K562 (cell line): ENCODE measurements around the gene TSPAN3. TPM values are rescaled to one million over a fixed set of nuclear protein-coding genes. Genes with fewer than 3 reads are reported as not detected.

ENCODE experiments used
- FIP1L1 ChIP-seq: fragments of 200-400 bp; formaldehyde crosslinking; IDR thresholded peaks from 2 replicates; pipeline ENCODE4 v1.6.1; 2018; ENCODE audit warnings: mild to moderate bottlenecking, low read depth, low read length; ENCODE audit not compliant: poor library complexity, severe bottlenecking
- FOXM1 ChIP-seq, 2 experiments: fragments of 450-650 bp in 1 of 2; sonication (generic) in 1 of 2; formaldehyde crosslinking in 1 of 2; IDR thresholded peaks; 2 replicates each; pipeline versions ENCODE4 v1.6.1 to v1.9.0; 2017 to 2022; ENCODE audit warnings: low read depth in 2 of 2, mild to moderate bottlenecking in 2 of 2, missing genetic modification reagents in 1 of 2, moderate library complexity in 1 of 2
- NCOR1 ChIP-seq: fragments of 450-650 bp; IDR thresholded peaks from 2 replicates; pipeline ENCODE4 v1.6.1; 2016; ENCODE audit warnings: mild to moderate bottlenecking, moderate library complexity
- PTBP1 ChIP-seq: fragments of 200-400 bp; formaldehyde crosslinking; IDR thresholded peaks from 2 replicates; pipeline ENCODE4 v1.6.1; 2017; ENCODE audit warnings: low read depth, low read length
- RAD21 ChIP-seq, 2 experiments: fragments of 250-450 bp in 1 of 2; fragments of 450-650 bp in 1 of 2; sonication (Bioruptor Pico) in 1 of 2; formaldehyde crosslinking in 1 of 2; IDR thresholded peaks in 1 of 2; conservative IDR thresholded peaks in 1 of 2; 2 replicates each; pipeline versions ENCODE4 v1.4.0 to v1.8.0; 2020 to 2022; ENCODE audit warnings: mild to moderate bottlenecking in 2 of 2, moderate library complexity in 1 of 2
- ZNF121 ChIP-seq: sonication (generic); formaldehyde crosslinking; conservative IDR thresholded peaks from 2 replicates; pipeline ENCODE4 v1.8.0; 2022; ENCODE audit warnings: missing genetic modification reagents
- ZNF184 ChIP-seq: sonication (generic); formaldehyde crosslinking; IDR thresholded peaks from 2 replicates; pipeline ENCODE4 v1.5.0; 2020; ENCODE audit warnings: missing genetic modification reagents
- ZNF23 ChIP-seq: fragments of 250-450 bp; sonication (Bioruptor Pico); IDR thresholded peaks from 2 replicates; pipeline ENCODE4 v1.4.0; 2020; ENCODE audit warnings: mild to moderate bottlenecking
- polyA plus RNA-seq, 8 experiments: library from polyadenylated mRNA; depleted of rRNA in 4 of 8; stranded (reverse) in 5 of 8; unstranded in 3 of 8; fragments of >200 nt; fragmentation: Nextera tagmentation in 2 of 8; fragmentation: Illumina TruSeq in 1 of 8; extraction: Ambion mirVana in 2 of 8; extraction: Trizol in 1 of 8; gene quantifications; 2 replicates each; pipeline versions ENCODE4 v1.2.1 to v1.2.3, GENCODE V29; 2011 to 2014; ENCODE audit warnings: inconsistent platforms in 1 of 8, missing spikeins in 1 of 8
- total RNA-seq, 7 experiments: library from RNA; depleted of rRNA in 6 of 7; stranded (reverse); fragments of >200 nt in 6 of 7; fragmentation: Illumina TruSeq in 2 of 7; extraction: Trizol in 2 of 7; gene quantifications; 2 replicates each; pipeline versions ENCODE4 v1.2.1 to v1.2.3, GENCODE V29; 2011 to 2021; ENCODE audit warnings: low replicate concordance in 1 of 7
- TF ChIP-seq, protein P1 (sequence below): fragments of 250-450 bp; sonication (Bioruptor Pico); IDR thresholded peaks from 2 replicates; pipeline ENCODE4 v1.4.0; 2020
- TF ChIP-seq, protein P2 (sequence below): sonication (generic); formaldehyde crosslinking; IDR thresholded peaks from 2 replicates; pipeline ENCODE4 v1.8.0; 2023; ENCODE audit warnings: missing genetic modification reagents, mild to moderate bottlenecking, borderline replicate concordance
- TF ChIP-seq, protein P3 (sequence below): IDR thresholded peaks from 2 replicates; pipeline ENCODE4 v1.6.1; 2012; ENCODE audit warnings: low read depth, low read length, improper control_type of control experiment, borderline replicate concordance
- TF ChIP-seq, protein P4 (sequence below): fragments of 450-650 bp; formaldehyde crosslinking; IDR thresholded peaks from 2 replicates; pipeline ENCODE4 v1.4.0; 2022; ENCODE audit warnings: missing genetic modification characterization

The TSPAN3 gene
- total and polyA plus RNA-seq, 9 of the 15 experiments (the other 6 are each of a cell fraction or from before 2014, with no cell fraction given) = 14.3 to 144 (median 71.1) TPM

DNA sequence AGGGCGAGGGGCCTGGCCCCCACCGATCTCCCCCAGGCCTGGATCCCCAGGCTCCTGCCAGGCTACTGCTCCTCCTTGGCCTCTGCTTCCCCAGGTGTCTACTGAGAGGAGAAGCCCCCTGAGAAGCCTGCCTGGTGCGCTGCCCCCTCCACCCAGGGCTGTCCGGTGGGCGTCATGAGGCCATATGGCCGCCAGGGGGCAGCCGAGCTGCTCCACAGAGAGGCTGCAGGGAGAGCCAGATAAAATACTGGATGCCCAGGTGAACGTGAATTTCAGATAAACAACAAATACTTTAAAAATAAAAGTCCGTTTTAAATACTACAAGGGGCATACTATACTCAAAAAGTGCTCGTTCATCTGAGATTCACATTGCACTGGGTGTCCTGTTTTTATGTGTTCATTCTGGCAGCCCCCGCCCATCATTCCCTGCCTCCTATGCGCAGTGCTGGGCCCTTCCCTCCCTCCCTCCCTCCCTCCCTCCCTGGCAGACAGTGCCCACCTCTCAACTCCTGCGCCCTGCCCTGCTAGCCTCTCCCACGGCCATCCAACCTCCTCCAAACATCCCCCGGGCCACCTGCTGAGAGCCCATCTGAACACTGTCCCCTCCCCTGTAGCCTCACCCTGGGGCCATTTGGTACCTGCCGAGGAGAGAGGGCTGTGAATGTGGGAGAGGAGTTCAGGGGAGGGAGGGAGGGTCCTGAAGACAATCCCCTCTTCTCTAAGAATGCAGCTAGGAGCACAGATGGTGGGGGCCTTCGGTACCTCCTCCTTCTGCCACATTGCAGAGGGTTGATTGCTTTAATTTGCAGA lies 46.4 kb downstream of the TSPAN3 start (continued):
- TF ChIP-seq, protein P1, sequence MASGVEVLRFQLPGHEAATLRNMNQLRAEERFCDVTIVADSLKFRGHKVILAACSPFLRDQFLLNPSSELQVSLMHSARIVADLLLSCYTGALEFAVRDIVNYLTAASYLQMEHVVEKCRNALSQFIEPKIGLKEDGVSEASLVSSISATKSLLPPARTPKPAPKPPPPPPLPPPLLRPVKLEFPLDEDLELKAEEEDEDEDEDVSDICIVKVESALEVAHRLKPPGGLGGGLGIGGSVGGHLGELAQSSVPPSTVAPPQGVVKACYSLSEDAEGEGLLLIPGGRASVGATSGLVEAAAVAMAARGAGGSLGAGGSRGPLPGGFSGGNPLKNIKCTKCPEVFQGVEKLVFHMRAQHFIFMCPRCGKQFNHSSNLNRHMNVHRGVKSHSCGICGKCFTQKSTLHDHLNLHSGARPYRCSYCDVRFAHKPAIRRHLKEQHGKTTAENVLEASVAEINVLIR (CRISPR knock-in tag) = no peak
- TF ChIP-seq PTBP1 (no peak), RAD21 (CRISPR knock-in tag; conservative IDR thresholded peaks at IDR 0.05 in 1 of 2, IDR thresholded peaks at IDR 0.05 in 1 of 2) (peak; percentile 72 to 83), FOXM1 (IDR thresholded peaks at IDR 0.05; ENCODE audit: low read depth) (no peak), FOXM1 (CRISPR knock-in tag; IDR thresholded peaks at IDR 0.05; ENCODE audit: low read depth) (no peak), ZNF23 (no peak), ZNF121 (CRISPR knock-in tag) (no peak), FIP1L1 (no peak), ZNF184 (CRISPR knock-in tag) (no peak), NCOR1 (no peak)
- TF ChIP-seq, protein P2, sequence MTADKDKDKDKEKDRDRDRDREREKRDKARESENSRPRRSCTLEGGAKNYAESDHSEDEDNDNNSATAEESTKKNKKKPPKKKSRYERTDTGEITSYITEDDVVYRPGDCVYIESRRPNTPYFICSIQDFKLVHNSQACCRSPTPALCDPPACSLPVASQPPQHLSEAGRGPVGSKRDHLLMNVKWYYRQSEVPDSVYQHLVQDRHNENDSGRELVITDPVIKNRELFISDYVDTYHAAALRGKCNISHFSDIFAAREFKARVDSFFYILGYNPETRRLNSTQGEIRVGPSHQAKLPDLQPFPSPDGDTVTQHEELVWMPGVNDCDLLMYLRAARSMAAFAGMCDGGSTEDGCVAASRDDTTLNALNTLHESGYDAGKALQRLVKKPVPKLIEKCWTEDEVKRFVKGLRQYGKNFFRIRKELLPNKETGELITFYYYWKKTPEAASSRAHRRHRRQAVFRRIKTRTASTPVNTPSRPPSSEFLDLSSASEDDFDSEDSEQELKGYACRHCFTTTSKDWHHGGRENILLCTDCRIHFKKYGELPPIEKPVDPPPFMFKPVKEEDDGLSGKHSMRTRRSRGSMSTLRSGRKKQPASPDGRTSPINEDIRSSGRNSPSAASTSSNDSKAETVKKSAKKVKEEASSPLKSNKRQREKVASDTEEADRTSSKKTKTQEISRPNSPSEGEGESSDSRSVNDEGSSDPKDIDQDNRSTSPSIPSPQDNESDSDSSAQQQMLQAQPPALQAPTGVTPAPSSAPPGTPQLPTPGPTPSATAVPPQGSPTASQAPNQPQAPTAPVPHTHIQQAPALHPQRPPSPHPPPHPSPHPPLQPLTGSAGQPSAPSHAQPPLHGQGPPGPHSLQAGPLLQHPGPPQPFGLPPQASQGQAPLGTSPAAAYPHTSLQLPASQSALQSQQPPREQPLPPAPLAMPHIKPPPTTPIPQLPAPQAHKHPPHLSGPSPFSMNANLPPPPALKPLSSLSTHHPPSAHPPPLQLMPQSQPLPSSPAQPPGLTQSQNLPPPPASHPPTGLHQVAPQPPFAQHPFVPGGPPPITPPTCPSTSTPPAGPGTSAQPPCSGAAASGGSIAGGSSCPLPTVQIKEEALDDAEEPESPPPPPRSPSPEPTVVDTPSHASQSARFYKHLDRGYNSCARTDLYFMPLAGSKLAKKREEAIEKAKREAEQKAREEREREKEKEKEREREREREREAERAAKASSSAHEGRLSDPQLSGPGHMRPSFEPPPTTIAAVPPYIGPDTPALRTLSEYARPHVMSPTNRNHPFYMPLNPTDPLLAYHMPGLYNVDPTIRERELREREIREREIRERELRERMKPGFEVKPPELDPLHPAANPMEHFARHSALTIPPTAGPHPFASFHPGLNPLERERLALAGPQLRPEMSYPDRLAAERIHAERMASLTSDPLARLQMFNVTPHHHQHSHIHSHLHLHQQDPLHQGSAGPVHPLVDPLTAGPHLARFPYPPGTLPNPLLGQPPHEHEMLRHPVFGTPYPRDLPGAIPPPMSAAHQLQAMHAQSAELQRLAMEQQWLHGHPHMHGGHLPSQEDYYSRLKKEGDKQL (CRISPR knock-in tag) = no peak
- TF ChIP-seq, protein P3, sequence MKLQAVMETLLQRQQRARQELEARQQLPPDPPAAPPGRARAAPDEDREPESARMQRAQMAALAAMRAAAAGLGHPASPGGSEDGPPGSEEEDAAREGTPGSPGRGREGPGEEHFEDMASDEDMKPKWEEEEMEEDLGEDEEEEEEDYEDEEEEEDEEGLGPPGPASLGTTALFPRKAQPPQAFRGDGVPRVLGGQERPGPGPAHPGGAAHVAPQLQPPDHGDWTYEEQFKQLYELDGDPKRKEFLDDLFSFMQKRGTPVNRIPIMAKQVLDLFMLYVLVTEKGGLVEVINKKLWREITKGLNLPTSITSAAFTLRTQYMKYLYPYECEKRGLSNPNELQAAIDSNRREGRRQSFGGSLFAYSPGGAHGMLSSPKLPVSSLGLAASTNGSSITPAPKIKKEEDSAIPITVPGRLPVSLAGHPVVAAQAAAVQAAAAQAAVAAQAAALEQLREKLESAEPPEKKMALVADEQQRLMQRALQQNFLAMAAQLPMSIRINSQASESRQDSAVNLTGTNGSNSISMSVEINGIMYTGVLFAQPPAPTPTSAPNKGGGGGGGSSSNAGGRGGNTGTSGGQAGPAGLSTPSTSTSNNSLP = no peak
- TF ChIP-seq, protein P4, sequence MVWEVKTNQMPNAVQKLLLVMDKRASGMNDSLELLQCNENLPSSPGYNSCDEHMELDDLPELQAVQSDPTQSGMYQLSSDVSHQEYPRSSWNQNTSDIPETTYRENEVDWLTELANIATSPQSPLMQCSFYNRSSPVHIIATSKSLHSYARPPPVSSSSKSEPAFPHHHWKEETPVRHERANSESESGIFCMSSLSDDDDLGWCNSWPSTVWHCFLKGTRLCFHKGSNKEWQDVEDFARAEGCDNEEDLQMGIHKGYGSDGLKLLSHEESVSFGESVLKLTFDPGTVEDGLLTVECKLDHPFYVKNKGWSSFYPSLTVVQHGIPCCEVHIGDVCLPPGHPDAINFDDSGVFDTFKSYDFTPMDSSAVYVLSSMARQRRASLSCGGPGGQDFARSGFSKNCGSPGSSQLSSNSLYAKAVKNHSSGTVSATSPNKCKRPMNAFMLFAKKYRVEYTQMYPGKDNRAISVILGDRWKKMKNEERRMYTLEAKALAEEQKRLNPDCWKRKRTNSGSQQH (CRISPR knock-in tag) = no peak
